ENCODE data around the gene CDC42. TPM values are rescaled to one million over a fixed set of nuclear protein-coding genes. Genes with fewer than 3 reads are reported as not detected.

CDC42 gene
- total and polyA plus RNA-seq, 2 of the 13 experiments (the other 11 are each of a cell fraction or from before 2014, with no cell fraction given), result 138 to 237 TPM

DNA sequence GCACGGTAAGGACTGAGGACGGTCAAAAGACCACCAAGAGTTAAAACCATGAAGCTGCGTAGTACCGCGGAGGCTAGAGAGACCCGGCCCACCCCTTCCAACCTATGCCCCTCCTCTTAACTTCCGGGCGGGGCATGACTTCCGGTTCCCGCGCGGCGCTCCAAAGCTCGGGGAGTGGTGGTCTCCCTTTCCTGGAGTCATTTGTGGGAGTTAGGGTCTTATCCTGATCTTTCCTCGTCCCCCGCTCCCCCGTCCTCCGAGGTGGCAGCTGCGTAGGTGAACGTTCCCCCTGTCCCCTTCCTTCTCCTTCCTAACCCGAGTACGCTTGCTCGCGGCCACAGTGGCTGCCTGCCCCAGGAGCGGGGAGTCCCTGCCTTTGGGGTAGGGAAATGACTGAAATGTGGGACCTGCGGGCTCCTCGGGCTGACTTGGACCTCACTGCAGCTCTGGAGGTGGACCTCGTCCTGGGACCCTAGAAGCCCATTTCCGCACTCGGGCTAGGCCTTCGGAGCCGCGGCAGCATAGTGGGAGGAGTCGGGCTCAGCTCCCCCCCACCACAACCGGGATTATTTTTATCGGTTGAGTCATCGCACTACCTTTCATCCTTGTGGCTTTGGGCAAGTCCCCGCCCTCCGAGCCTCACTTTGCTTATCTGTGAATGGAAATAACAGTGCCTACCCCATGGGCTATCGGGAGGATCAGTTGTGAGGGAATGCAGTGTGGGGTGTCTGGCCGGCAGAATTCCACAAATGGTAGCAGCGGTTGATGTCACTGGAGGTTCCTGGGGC, 26.9 kb upstream of the CDC42 start (continued):
- TF ChIP-seq DMTF1 (CRISPR knock-in tag; IDR thresholded peaks at IDR 0.05) (no peak), MIER3 (CRISPR knock-in tag; IDR thresholded peaks at IDR 0.05; ENCODE audit: borderline replicate concordance) (0 out of 2 replicates have a peak, but pooled peaks have one; percentile 16), TP53 (CRISPR knock-in tag; conservative IDR thresholded peaks at IDR 0.05) (0 out of 2 replicates have a peak, but pooled peaks have one; percentile 53), KMT2B (CRISPR knock-in tag; IDR thresholded peaks at IDR 0.05) (peak; percentile 78), ZXDC (CRISPR knock-in tag; IDR thresholded peaks at IDR 0.05) (peak; percentile 91), ZNF530 (CRISPR knock-in tag; IDR thresholded peaks at IDR 0.05; ENCODE audit: low read depth) (no peak), TCF7L2 (IDR thresholded peaks at IDR 0.05; ENCODE audit: low read depth, low read length) (no peak), THRA (CRISPR knock-in tag; IDR thresholded peaks at IDR 0.05; ENCODE audit: borderline replicate concordance) (peak; percentile 40; the same call in 1 of the 2 replicates), ZNF383 (CRISPR knock-in tag; IDR thresholded peaks at IDR 0.05; ENCODE audit: borderline replicate concordance) (no peak), ZNF691 (CRISPR knock-in tag; IDR thresholded peaks at IDR 0.05; ENCODE audit: borderline replicate concordance, low read depth) (0 out of 2 replicates have a peak, but pooled peaks have one; percentile 1), ASH2L (IDR thresholded peaks at IDR 0.05; ENCODE audit: insufficient read length, low read depth, low read length) (peak; percentile 96), POGK (CRISPR knock-in tag; conservative IDR thresholded peaks at IDR 0.05) (peak; percentile 82), NFRKB (IDR thresholded peaks at IDR 0.05) (no peak), TBX3 (IDR thresholded peaks at IDR 0.05; ENCODE audit: borderline replicate concordance) (no peak), HMGA1 (CRISPR knock-in tag; conservative IDR thresholded peaks at IDR 0.05) (no peak), ZNF782 (CRISPR knock-in tag; IDR thresholded peaks at IDR 0.05; ENCODE audit: borderline replicate concordance) (no peak), ZNF558 (CRISPR knock-in tag; IDR thresholded peaks at IDR 0.05; ENCODE audit: borderline replicate concordance) (no peak)

Data from HepG2 (cell line).